Suprapubic skin (tissue), 4 donors: ENCODE measurements around the gene MYO7A. TPM values are rescaled to one million over a fixed set of nuclear protein-coding genes. Genes with fewer than 3 reads are reported as not detected.

Experiments used
- DNase-seq, 2 donors: peaks; one replicate each; pipeline ENCODE4 v3.0.0-alpha.2; 2019; ENCODE audit warnings: low spot score in 2 of 2
- H3K27ac ChIP-seq: fragments of 200-600 bp; sonication (generic); one replicate; pipeline ENCODE4 v1.5.1; 2019
- H3K27me3 ChIP-seq: fragments of 200-600 bp; sonication (generic); one replicate; pipeline ENCODE4 v1.5.1; 2019
- H3K36me3 ChIP-seq: fragments of 200-600 bp; sonication (generic); one replicate; pipeline ENCODE4 v1.5.1; 2019
- H3K4me1 ChIP-seq: fragments of 200-600 bp; sonication (generic); one replicate; pipeline ENCODE4 v1.5.1; 2019
- H3K4me3 ChIP-seq: fragments of 200-600 bp; sonication (generic); one replicate; pipeline ENCODE4 v1.5.1; 2019; ENCODE audit warnings: mild to moderate bottlenecking
- H3K9me3 ChIP-seq: fragments of 200-600 bp; sonication (generic); one replicate; pipeline ENCODE4 v1.5.1; 2019
- EP300 ChIP-seq: sonication (generic); formaldehyde crosslinking; IDR thresholded peaks from one replicate; pipeline ENCODE4 v1.6.1; 2017; ENCODE audit warnings: antibody characterized with exemption
- POLR2A ChIP-seq, 2 donors: fragments of 450-650 bp; IDR thresholded peaks; one replicate each; pipeline ENCODE4 v1.6.1; 2017; ENCODE audit warnings: antibody characterized with exemption in 2 of 2, mild to moderate bottlenecking in 2 of 2, moderate library complexity in 2 of 2
- POLR2AphosphoS5 ChIP-seq, 3 donors: sonication (generic); formaldehyde crosslinking; IDR thresholded peaks; one replicate each; pipeline ENCODE4 v1.6.1; 2017; ENCODE audit warnings: antibody characterized with exemption in 3 of 3
- WGBS: methylation state at CpG from one replicate; pipeline ENCODE4 v1.1.5; 2018; 5-methylcytosine and 5-hydroxymethylcytosine counted together
- total RNA-seq, 4 donors: library from RNA; depleted of rRNA; stranded (reverse); fragments of >200 nt; gene quantifications; one replicate each; pipeline ENCODE4 v1.1.0, GENCODE V29; 2016
- TF ChIP-seq, protein P1 (sequence below), 2 donors: fragments of 200-600 bp in 1 of 2; fragments of 450-650 bp in 1 of 2; sonication (generic) in 1 of 2; IDR thresholded peaks; one replicate each; pipeline ENCODE4 v1.5.1; 2016 to 2019; ENCODE audit warnings: antibody characterized with exemption in 2 of 2, mild to moderate bottlenecking in 1 of 2, moderate library complexity in 1 of 2

MYO7A gene
- total RNA-seq, 4 donors from 2014 or later: 0.34 to 2.4 (median 2.0) TPM

GRCh38 chr11:77193911-77194830, 66.1 kb downstream of the MYO7A start:
- no peak for DNase-seq
- TF ChIP-seq, protein P1, sequence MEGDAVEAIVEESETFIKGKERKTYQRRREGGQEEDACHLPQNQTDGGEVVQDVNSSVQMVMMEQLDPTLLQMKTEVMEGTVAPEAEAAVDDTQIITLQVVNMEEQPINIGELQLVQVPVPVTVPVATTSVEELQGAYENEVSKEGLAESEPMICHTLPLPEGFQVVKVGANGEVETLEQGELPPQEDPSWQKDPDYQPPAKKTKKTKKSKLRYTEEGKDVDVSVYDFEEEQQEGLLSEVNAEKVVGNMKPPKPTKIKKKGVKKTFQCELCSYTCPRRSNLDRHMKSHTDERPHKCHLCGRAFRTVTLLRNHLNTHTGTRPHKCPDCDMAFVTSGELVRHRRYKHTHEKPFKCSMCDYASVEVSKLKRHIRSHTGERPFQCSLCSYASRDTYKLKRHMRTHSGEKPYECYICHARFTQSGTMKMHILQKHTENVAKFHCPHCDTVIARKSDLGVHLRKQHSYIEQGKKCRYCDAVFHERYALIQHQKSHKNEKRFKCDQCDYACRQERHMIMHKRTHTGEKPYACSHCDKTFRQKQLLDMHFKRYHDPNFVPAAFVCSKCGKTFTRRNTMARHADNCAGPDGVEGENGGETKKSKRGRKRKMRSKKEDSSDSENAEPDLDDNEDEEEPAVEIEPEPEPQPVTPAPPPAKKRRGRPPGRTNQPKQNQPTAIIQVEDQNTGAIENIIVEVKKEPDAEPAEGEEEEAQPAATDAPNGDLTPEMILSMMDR (IDR thresholded peaks at IDR 0.05): no peak
- no peak for TF ChIP-seq POLR2A (IDR thresholded peaks at IDR 0.05)
- no peak for TF ChIP-seq EP300
- no peak for TF ChIP-seq POLR2AphosphoS5 (IDR thresholded peaks at IDR 0.05)
- Histone ChIP-seq H3K36me3 (no peaks in the 10 kb centered on the region), H3K9me3 (no peaks in the 10 kb centered on the region), H3K27ac (no peak overlapping the region), H3K4me3 (no peak overlapping the region), H3K4me1 (no peaks in the 10 kb centered on the region), H3K27me3 (no peaks in the 10 kb centered on the region)
- 91% methylated on average over 13 of the region's 15 CpGs for WGBS

GRCh38 chr11:77195071-77195755, 67.2 kb downstream of the MYO7A start:
- no peaks in the 10 kb centered on the region for H3K27me3 ChIP-seq
- H3K4me3 ChIP-seq: no peak overlapping the region
- WGBS: 79% methylated on average over 14 of the region's 16 CpGs
- no peaks in the 10 kb centered on the region for H3K4me1 ChIP-seq
- no peaks in the 10 kb centered on the region for H3K9me3 ChIP-seq
- no peaks in the 10 kb centered on the region for H3K36me3 ChIP-seq
- TF ChIP-seq EP300 (no peak), POLR2A (IDR thresholded peaks at IDR 0.05) (no peak), POLR2AphosphoS5 (IDR thresholded peaks at IDR 0.05) (no peak)
- TF ChIP-seq, protein P1 (IDR thresholded peaks at IDR 0.05): no peak
- DNase-seq: no peak
- H3K27ac ChIP-seq: no peak overlapping the region

DNA sequence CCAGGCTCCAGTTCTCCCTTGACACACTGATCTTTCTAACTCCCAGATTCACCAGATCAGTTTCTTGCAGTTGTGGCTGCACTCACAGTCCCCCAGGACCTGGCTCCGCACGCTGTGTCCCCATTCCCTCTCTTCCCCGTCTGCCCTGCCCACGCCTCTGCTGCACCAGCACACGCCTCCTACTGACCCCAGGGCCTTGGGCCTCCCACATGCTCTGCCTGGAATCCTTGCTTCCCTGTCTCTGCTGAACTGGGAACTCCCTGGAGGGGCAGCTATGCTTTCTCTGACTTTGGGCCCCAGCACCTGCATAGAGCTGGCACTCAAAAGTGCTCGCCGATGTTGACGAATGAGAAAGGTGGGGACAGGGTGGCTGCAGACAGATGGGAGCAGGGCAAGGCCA, 68.9 kb downstream of the MYO7A start:
- peak in 1 of 2 donors; percentile 56 for DNase-seq
- TF ChIP-seq POLR2A (IDR thresholded peaks at IDR 0.05) (no peak), EP300 (no peak), POLR2AphosphoS5 (IDR thresholded peaks at IDR 0.05) (no peak)
- TF ChIP-seq, protein P1 (IDR thresholded peaks at IDR 0.05): no peak
- H3K36me3 ChIP-seq: no peaks in the 10 kb centered on the region

DNA sequence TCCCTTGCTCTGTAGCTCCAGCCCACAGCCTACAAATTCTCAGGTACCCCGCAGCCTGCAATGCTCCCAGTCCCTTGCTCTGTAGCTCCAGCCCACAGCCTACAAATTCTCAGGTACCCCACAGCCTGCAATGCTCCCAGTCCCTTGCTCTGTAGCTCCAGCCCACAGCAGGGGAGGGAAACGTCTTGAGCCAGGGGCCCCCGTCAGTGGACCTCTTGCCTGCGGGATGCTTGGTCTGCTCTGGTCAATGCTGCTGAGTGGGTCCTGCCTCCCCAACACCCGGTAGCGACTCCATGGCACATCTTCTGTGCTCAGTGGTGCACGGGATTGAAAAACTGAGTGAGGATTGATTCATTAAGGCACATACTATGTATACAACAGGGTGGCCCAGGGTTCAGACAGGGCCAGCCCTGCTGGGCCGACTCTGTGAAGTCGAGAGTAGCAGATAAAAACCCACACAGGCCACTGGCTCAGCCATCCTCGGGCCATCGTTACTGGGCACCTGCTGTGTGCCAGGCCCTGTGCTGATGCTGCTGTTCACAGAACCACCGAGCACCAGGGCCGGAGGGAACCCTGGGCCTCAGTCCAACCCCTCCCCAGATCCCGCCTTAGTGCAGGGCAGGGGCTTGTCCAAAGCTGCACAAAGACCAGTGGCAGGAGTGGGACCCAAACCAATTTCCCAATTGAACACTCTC, 69.7 kb downstream of the MYO7A start:
- Histone ChIP-seq H3K4me3 (no peak overlapping the region), H3K27ac (no peak overlapping the region), H3K36me3 (no peaks in the 10 kb centered on the region), H3K27me3 (no peaks in the 10 kb centered on the region), H3K4me1 (no peaks in the 10 kb centered on the region), H3K9me3 (no peaks in the 10 kb centered on the region)
- TF ChIP-seq, protein P1 (IDR thresholded peaks at IDR 0.05): no peak
- TF ChIP-seq POLR2A (IDR thresholded peaks at IDR 0.05) (no peak), EP300 (no peak), POLR2AphosphoS5 (IDR thresholded peaks at IDR 0.05) (no peak)
- DNase-seq: peak in 1 of 2 donors; percentile 54
- WGBS: 91% methylated on average over 5 of the region's 14 CpGs

More for the DNA sequence above, 68.9 kb downstream of the MYO7A start:
- whole genome bisulfite sequencing: 78% methylated on average over 8 of the region's 8 CpGs
- H3K4me1 ChIP-seq: no peaks in the 10 kb centered on the region
- no peaks in the 10 kb centered on the region for H3K27me3 ChIP-seq
- H3K9me3 ChIP-seq: no peaks in the 10 kb centered on the region
- no peak overlapping the region for H3K4me3 ChIP-seq
- no peak overlapping the region for H3K27ac ChIP-seq
